ENCODE results near the gene PCGF1. TPM values are rescaled to one million over a fixed set of nuclear protein-coding genes. Genes with fewer than 3 reads are reported as not detected.

The PCGF1 gene
- total and polyA plus RNA-seq, 2 of the 13 experiments (the other 11 are each of a cell fraction or from before 2014, with no cell fraction given): 20.4 to 22.6 TPM

DNA sequence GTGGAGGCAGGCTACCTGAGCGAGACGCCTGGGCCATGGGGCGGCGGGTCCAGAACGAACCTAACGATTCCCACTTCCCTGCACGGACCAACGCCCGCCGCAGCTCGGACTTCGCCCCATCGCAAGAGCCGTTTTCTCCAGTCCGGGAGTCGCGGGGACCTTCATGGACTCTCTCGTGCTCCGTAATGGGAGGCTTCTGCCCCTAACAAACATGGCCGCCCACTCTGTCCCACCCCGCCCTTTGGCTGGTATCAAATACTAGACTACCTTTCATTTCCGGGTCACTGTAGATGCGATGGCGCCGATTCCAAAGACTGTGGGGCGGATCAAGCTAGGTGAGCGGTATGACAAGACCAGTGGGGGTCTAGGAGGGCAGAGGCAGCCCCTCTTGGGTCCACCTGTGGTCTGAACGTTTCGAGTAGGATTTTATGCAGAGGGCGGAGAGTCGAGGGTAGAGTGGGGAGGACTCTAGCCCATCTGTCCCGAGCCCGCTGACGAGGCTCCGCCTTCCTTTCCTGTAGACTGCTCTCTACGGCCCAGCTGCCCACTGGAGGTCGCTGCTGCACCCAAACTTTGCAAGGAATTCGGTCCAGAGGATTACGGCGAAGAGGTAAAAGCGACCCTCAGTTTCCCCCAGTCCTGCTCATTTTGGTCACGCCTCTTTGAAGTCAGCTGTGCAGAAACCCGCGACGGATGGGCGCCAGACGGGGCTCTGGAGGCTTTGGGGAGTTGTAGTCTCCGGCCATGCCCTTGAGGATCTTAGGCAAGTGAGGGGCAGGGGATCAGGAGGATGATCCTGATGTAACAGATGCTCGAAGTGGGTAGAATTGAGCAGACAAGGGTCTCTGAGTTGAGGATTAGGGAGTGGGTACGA lies 24.5 kb downstream of the PCGF1 start, which contains the start of the genes CCDC142 and TTC31 (continued):
- TF ChIP-seq, protein P1, sequence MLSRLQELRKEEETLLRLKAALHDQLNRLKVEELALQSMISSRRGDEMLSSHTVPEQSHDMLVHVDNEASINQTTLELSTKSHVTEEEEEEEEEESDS (CRISPR knock-in tag; IDR thresholded peaks at IDR 0.05; ENCODE audit: borderline replicate concordance): no peak; the same call in 1 of the 2 replicates
- peak; percentile 77 for TF ChIP-seq GZF1 (CRISPR knock-in tag; IDR thresholded peaks at IDR 0.05)
- TF ChIP-seq ZNF703 (CRISPR knock-in tag; IDR thresholded peaks at IDR 0.05; ENCODE audit: borderline replicate concordance): peak; percentile 62; the same call in 1 of the 2 replicates
- TF ChIP-seq HES4 (CRISPR knock-in tag; IDR thresholded peaks at IDR 0.05; ENCODE audit: borderline replicate concordance): no peak
- no peak for TF ChIP-seq MYNN (CRISPR knock-in tag; IDR thresholded peaks at IDR 0.05; ENCODE audit: low read depth)
- peak; percentile 20 for TF ChIP-seq ZNF331 (CRISPR knock-in tag; IDR thresholded peaks at IDR 0.05)
- TF ChIP-seq, protein P2, sequence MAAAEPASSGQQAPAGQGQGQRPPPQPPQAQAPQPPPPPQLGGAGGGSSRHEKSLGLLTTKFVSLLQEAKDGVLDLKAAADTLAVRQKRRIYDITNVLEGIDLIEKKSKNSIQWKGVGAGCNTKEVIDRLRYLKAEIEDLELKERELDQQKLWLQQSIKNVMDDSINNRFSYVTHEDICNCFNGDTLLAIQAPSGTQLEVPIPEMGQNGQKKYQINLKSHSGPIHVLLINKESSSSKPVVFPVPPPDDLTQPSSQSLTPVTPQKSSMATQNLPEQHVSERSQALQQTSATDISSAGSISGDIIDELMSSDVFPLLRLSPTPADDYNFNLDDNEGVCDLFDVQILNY (CRISPR knock-in tag; conservative IDR thresholded peaks at IDR 0.05): no peak
- TF ChIP-seq NR2F6 (IDR thresholded peaks at IDR 0.05): peak; percentile 53; the same call in 1 of the 2 replicates
- TF ChIP-seq NR2F6 (CRISPR knock-in tag; IDR thresholded peaks at IDR 0.05): peak; percentile 56; the same call in 1 of the 2 replicates
- TF ChIP-seq MBD4 (IDR thresholded peaks at IDR 0.05; ENCODE audit: borderline replicate concordance, low read length): no peak
- TF ChIP-seq, protein P3, sequence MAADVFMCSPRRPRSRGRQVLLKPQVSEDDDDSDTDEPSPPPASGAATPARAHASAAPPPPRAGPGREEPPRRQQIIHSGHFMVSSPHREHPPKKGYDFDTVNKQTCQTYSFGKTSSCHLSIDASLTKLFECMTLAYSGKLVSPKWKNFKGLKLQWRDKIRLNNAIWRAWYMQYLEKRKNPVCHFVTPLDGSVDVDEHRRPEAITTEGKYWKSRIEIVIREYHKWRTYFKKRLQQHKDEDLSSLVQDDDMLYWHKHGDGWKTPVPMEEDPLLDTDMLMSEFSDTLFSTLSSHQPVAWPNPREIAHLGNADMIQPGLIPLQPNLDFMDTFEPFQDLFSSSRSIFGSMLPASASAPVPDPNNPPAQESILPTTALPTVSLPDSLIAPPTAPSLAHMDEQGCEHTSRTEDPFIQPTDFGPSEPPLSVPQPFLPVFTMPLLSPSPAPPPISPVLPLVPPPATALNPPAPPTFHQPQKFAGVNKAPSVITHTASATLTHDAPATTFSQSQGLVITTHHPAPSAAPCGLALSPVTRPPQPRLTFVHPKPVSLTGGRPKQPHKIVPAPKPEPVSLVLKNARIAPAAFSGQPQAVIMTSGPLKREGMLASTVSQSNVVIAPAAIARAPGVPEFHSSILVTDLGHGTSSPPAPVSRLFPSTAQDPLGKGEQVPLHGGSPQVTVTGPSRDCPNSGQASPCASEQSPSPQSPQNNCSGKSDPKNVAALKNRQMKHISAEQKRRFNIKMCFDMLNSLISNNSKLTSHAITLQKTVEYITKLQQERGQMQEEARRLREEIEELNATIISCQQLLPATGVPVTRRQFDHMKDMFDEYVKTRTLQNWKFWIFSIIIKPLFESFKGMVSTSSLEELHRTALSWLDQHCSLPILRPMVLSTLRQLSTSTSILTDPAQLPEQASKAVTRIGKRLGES (CRISPR knock-in tag; IDR thresholded peaks at IDR 0.05; ENCODE audit: borderline replicate concordance): no peak
- peak; percentile 48; the same call in 1 of the 2 replicates for TF ChIP-seq AKAP8 (CRISPR knock-in tag; IDR thresholded peaks at IDR 0.05)
- TF ChIP-seq, protein P4, sequence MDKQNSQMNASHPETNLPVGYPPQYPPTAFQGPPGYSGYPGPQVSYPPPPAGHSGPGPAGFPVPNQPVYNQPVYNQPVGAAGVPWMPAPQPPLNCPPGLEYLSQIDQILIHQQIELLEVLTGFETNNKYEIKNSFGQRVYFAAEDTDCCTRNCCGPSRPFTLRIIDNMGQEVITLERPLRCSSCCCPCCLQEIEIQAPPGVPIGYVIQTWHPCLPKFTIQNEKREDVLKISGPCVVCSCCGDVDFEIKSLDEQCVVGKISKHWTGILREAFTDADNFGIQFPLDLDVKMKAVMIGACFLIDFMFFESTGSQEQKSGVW (CRISPR knock-in tag; IDR thresholded peaks at IDR 0.05; ENCODE audit: borderline replicate concordance): no peak
- TF ChIP-seq, protein P5, sequence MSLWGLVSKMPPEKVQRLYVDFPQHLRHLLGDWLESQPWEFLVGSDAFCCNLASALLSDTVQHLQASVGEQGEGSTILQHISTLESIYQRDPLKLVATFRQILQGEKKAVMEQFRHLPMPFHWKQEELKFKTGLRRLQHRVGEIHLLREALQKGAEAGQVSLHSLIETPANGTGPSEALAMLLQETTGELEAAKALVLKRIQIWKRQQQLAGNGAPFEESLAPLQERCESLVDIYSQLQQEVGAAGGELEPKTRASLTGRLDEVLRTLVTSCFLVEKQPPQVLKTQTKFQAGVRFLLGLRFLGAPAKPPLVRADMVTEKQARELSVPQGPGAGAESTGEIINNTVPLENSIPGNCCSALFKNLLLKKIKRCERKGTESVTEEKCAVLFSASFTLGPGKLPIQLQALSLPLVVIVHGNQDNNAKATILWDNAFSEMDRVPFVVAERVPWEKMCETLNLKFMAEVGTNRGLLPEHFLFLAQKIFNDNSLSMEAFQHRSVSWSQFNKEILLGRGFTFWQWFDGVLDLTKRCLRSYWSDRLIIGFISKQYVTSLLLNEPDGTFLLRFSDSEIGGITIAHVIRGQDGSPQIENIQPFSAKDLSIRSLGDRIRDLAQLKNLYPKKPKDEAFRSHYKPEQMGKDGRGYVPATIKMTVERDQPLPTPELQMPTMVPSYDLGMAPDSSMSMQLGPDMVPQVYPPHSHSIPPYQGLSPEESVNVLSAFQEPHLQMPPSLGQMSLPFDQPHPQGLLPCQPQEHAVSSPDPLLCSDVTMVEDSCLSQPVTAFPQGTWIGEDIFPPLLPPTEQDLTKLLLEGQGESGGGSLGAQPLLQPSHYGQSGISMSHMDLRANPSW (CRISPR knock-in tag; IDR thresholded peaks at IDR 0.05; ENCODE audit: borderline replicate concordance): peak; percentile 97
- no peak for TF ChIP-seq ZNF33A (CRISPR knock-in tag; IDR thresholded peaks at IDR 0.05; ENCODE audit: borderline replicate concordance)
- TF ChIP-seq, protein P6, sequence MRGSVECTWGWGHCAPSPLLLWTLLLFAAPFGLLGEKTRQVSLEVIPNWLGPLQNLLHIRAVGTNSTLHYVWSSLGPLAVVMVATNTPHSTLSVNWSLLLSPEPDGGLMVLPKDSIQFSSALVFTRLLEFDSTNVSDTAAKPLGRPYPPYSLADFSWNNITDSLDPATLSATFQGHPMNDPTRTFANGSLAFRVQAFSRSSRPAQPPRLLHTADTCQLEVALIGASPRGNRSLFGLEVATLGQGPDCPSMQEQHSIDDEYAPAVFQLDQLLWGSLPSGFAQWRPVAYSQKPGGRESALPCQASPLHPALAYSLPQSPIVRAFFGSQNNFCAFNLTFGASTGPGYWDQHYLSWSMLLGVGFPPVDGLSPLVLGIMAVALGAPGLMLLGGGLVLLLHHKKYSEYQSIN (CRISPR knock-in tag; IDR thresholded peaks at IDR 0.05; ENCODE audit: borderline replicate concordance): no peak
- TF ChIP-seq HOXD1 (CRISPR knock-in tag; IDR thresholded peaks at IDR 0.05): peak; percentile 50; the same call in 1 of the 2 replicates
- 0 out of 4 replicates have a peak, but pooled peaks of 1 of the 2 experiments have one; percentile 31 for TF ChIP-seq EP300 (IDR thresholded peaks at IDR 0.05; ENCODE audit: low read depth in 2 of 2, low read length in 2 of 2)
- 0 out of 2 replicates have a peak, but pooled peaks have one; percentile 30 for TF ChIP-seq EP300 (CRISPR knock-in tag; IDR thresholded peaks at IDR 0.05; ENCODE audit: borderline replicate concordance)
